ENCODE measurements around the gene TLCD1. TPM values are rescaled to one million over a fixed set of nuclear protein-coding genes. Genes with fewer than 3 reads are reported as not detected.
"Not testable (repeated sequence)": the region's sequence is repeated elsewhere in the genome, so short reads cannot be mapped to it uniquely, and the experiment has no call there.

The TLCD1 gene
- total RNA-seq, 1 donor from 2014 or later, result 3.2 TPM

GRCh38 chr17:28729950-28730330, 3.9 kb upstream of the TLCD1 start:
- intact Hi-C loops (cut with micrococcal nuclease), result loop anchor here (2.0 to 5.0 kb wide), 5 partner anchors 32 to 837 kb away; partner anchors contain the start of genes ABHD15, FAM222B, NUFIP2 and TP53I13

GRCh38 chr17:28728364-28729200, 2.5 kb upstream of the TLCD1 start, which contains the start of gene NEK8:
Gene NEK8, plus strand, starts transcription at chr17:28728788. Its CDS starts 26 bp downstream, at chr17:28728814.
- intact Hi-C loops (cut with micrococcal nuclease), result loop anchor here (1.0 to 5.0 kb wide), 9 partner anchors 9 to 839 kb away; partner anchors contain the start of genes ABHD15, DHRS13, FAM222B and NUFIP2

- intact Hi-C loops (cut with micrococcal nuclease), result loop anchor here (1.0 to 5.0 kb wide), 9 partner anchors 23 to 840 kb away; partner anchors contain the start of genes ABHD15, BLTP2, FAM222B and NUFIP2
Observed at GRCh38 chr17:28726627-28727491, 826 bp upstream of the TLCD1 start.

- intact Hi-C loops (cut with micrococcal nuclease), result loop anchor here (2.0 to 5.0 kb wide), 7 partner anchors 37 to 842 kb away; partner anchors contain the start of genes ABHD15, BLTP2, FAM222B and NUFIP2
Observed at GRCh38 chr17:28725660-28726225, 290 bp downstream of the TLCD1 start.

GRCh38 chr17:28725166-28725659, 820 bp downstream of the TLCD1 start:
- intact Hi-C loops (cut with micrococcal nuclease), result loop anchor here (5.0 kb wide), 4 partner anchors 37 to 842 kb away; partner anchors contain the start of genes ABHD15, FAM222B, NUFIP2 and TP53I13

- intact Hi-C loops (cut with micrococcal nuclease), result loop anchor here (5.0 kb wide), 4 partner anchors 38 to 843 kb away; partner anchors contain the start of genes ABHD15, FAM222B, NUFIP2 and TP53I13
Observed at GRCh38 chr17:28724500-28725165, 1.4 kb downstream of the TLCD1 start.

GRCh38 chr17:28723836-28724499, 2.1 kb downstream of the TLCD1 start:
- intact Hi-C loops (cut with micrococcal nuclease), result not testable (repeated sequence)

- intact Hi-C loops (cut with micrococcal nuclease), result no loop called here
Observed at GRCh38 chr17:28723159-28723835, 2.7 kb downstream of the TLCD1 start.

- intact Hi-C loops (cut with micrococcal nuclease), result no loop called here
Observed at GRCh38 chr17:28722417-28723158, 3.4 kb downstream of the TLCD1 start.

- intact Hi-C loops (cut with micrococcal nuclease), result not testable (repeated sequence)
Observed at GRCh38 chr17:28720997-28721329, 5.1 kb downstream of the TLCD1 start.

- intact Hi-C loops (cut with micrococcal nuclease), result no loop called here
Observed at GRCh38 chr17:28720247-28720996, 5.6 kb downstream of the TLCD1 start.

- intact Hi-C loops (cut with micrococcal nuclease), result loop anchor here (1.0 to 10.0 kb wide), 6 partner anchors 8 to 426 kb away; partner anchors contain the start of genes BLTP2, IFT20, NEK8 and PROCA1
Observed at GRCh38 chr17:28719021-28719433, 7.0 kb downstream of the TLCD1 start.

- intact Hi-C loops (cut with micrococcal nuclease), result loop anchor here (1.0 to 10.0 kb wide), 6 partner anchors 7 to 426 kb away; partner anchors contain the start of genes BLTP2, IFT20, NEK8 and PROCA1
Observed at GRCh38 chr17:28718333-28719020, 7.6 kb downstream of the TLCD1 start.

- intact Hi-C loops (cut with micrococcal nuclease), result loop anchor here (2.0 to 10.0 kb wide), 3 partner anchors 73 to 427 kb away; partner anchors contain the start of genes BLTP2, IFT20 and TNFAIP1
Observed at GRCh38 chr17:28717578-28718332, 8.3 kb downstream of the TLCD1 start, which contains the start of gene RAB34. Gene RAB34, minus strand, starts transcription at chr17:28717868. Its CDS starts 602 bp downstream, at chr17:28717266.

GRCh38 chr17:28716740-28717577, 9.1 kb downstream of the TLCD1 start:
- intact Hi-C loops (cut with micrococcal nuclease), result loop anchor here (10.0 kb wide), 2 partner anchors 382 to 428 kb away; partner anchors contain the start of genes IFT20 and TNFAIP1

All from T-helper 2 cell treated with Interferon-gamma antibody and Interleukin-4, amounts not matched to agents 100 ng/mL and 5 ng/mL, for 36 hours (primary cell).